Heart left ventricle (tissue), 13 donors: Measurements from ENCODE around the gene SAT1.

Experiments used
- POLR2A ChIP-seq, 2 donors: fragments of 450-650 bp; IDR thresholded peaks; one replicate each; pipeline ENCODE4 v1.6.1; 2017; ENCODE audit warnings: antibody characterized with exemption in 2 of 2, mild to moderate bottlenecking in 2 of 2, moderate library complexity in 2 of 2
- TF ChIP-seq, protein P1 (sequence below), 12 donors: fragments of 200-600 bp; sonication (generic) in 4 of 12; IDR thresholded peaks; one replicate each; pipeline versions ENCODE4 v1.5.0 to v1.8.0; 2018 to 2022; ENCODE audit warnings: antibody characterized with exemption in 12 of 12, mild to moderate bottlenecking in 5 of 12
- donor health status: ischemic (EF 13 %, LVEDD 7.1; RV severe dilation, severe dysfunction).
- donor health status: DM: no; HTN: yes; CAD: no.
- donor health status: DM: no; HTN: no; CAD: no.
- donor health status: ischemic (EF 25% LVEDD 6.9; RV normal size, moderate dysfunction).
- donor health status: ischemic (EF 25% LVEDD 5.7; RV mildly dilated, moderate dysfunction).
- donor health status: ischemic (EF 35%, LVEDD 5.7; RV mildly dilated, moderate dysfunction).
- donor health status: nonischemic (EF 11% LVEDD 7.7; RV severe dilation, severe dysfunction).
- donor health status: DM: yes; HTN: yes; CAD: no.
- donor health status: PGD.
- donor health status: ischemic (EF 29% LVEDD 5.4; RV normal size, mild dysfunction).
- donor health status: nonischemic (EF 23%, LVEDD 6.1; RV moderate dilation, normal function).

GRCh38 chrX:23803931-23804381 lies 21.0 kb downstream of the SAT1 start:
- TF ChIP-seq POLR2A (IDR thresholded peaks at IDR 0.05), result no peak
- TF ChIP-seq, protein P1, sequence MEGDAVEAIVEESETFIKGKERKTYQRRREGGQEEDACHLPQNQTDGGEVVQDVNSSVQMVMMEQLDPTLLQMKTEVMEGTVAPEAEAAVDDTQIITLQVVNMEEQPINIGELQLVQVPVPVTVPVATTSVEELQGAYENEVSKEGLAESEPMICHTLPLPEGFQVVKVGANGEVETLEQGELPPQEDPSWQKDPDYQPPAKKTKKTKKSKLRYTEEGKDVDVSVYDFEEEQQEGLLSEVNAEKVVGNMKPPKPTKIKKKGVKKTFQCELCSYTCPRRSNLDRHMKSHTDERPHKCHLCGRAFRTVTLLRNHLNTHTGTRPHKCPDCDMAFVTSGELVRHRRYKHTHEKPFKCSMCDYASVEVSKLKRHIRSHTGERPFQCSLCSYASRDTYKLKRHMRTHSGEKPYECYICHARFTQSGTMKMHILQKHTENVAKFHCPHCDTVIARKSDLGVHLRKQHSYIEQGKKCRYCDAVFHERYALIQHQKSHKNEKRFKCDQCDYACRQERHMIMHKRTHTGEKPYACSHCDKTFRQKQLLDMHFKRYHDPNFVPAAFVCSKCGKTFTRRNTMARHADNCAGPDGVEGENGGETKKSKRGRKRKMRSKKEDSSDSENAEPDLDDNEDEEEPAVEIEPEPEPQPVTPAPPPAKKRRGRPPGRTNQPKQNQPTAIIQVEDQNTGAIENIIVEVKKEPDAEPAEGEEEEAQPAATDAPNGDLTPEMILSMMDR (IDR thresholded peaks at IDR 0.05), result no peak
